ENCODE data around the gene OXNAD1.

GRCh38 chr3:16234281-16234680 lies 30.7 kb upstream of the OXNAD1 start:
- TF ChIP-seq, protein P1, sequence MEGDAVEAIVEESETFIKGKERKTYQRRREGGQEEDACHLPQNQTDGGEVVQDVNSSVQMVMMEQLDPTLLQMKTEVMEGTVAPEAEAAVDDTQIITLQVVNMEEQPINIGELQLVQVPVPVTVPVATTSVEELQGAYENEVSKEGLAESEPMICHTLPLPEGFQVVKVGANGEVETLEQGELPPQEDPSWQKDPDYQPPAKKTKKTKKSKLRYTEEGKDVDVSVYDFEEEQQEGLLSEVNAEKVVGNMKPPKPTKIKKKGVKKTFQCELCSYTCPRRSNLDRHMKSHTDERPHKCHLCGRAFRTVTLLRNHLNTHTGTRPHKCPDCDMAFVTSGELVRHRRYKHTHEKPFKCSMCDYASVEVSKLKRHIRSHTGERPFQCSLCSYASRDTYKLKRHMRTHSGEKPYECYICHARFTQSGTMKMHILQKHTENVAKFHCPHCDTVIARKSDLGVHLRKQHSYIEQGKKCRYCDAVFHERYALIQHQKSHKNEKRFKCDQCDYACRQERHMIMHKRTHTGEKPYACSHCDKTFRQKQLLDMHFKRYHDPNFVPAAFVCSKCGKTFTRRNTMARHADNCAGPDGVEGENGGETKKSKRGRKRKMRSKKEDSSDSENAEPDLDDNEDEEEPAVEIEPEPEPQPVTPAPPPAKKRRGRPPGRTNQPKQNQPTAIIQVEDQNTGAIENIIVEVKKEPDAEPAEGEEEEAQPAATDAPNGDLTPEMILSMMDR (conservative IDR thresholded peaks at IDR 0.05; ENCODE audit: low read length) = no peak
- TF ChIP-seq EZH2phosphoT487 (IDR thresholded peaks at IDR 0.05; ENCODE audit: borderline replicate concordance) = no peak
